ENCODE measurements around the gene ADAM23. TPM values are rescaled to one million over a fixed set of nuclear protein-coding genes. Genes with fewer than 3 reads are reported as not detected.

Gene ADAM23
- polyA plus RNA-seq, 1 donor (not counting 4 experiments of a cell fraction or from before 2014, with no cell fraction given), result 1.3 TPM

GRCh38 chr2:206631340-206631739, 188.0 kb downstream of the ADAM23 start:
- Histone ChIP-seq H3K4me1 (ENCODE audit: control insufficient read depth, extremely low read depth, insufficient read depth, low read length) (no peaks in the 10 kb centered on the region), H3K36me3 (ENCODE audit: control insufficient read depth in 2 of 2, extremely low read depth in 1 of 2, insufficient read depth in 2 of 2, low read length in 2 of 2) (no peaks in the 10 kb centered on the region), H2AFZ (ENCODE audit: control insufficient read depth, low read length) (no peak overlapping the region), H3K4me3 (ENCODE audit: control insufficient read depth in 2 of 3, extremely low read depth in 1 of 3, insufficient read depth in 2 of 3, low read depth in 1 of 3, low read length in 3 of 3) (no peak overlapping the region), H3K27ac (ENCODE audit: control insufficient read depth, insufficient read depth, low read length) (no peak overlapping the region), H3K79me2 (ENCODE audit: control insufficient read depth, insufficient read depth, low read length) (no peaks in the 10 kb centered on the region), H3K4me2 (ENCODE audit: control insufficient read depth, extremely low read depth, insufficient read depth, low read depth, low read length) (no peak overlapping the region), H3K9ac (ENCODE audit: control insufficient read depth, extremely low read depth, insufficient read depth, low read length) (no peak overlapping the region), H3K9me3 (ENCODE audit: control insufficient read depth, low read depth, low read length) (no peaks in the 10 kb centered on the region), H3K9me1 (ENCODE audit: control insufficient read depth, extremely low read depth, insufficient read depth, low read length) (no peaks in the 10 kb centered on the region), H3K27me3 (ENCODE audit: control insufficient read depth, extremely low read depth, insufficient read depth, low read length) (peaks cover 4% of the 10 kb centered on the region), H4K20me1 (ENCODE audit: control insufficient read depth, extremely low read depth, insufficient read depth, low read length) (no peaks in the 10 kb centered on the region)
- dilution Hi-C loops (cut with MboI; ENCODE audit: extremely low pct_ligation_motif_present, low sequenced_read_pairs), result no loop called here
- TF ChIP-seq EZH2 (IDR thresholded peaks at IDR 0.05; ENCODE audit: low read length) (no peak), CTCF (optimal IDR thresholded peaks at IDR 0.05 in 1 of 3, IDR thresholded peaks at IDR 0.05 in 1 of 3, conservative IDR thresholded peaks at IDR 0.05 in 1 of 3; ENCODE audit: extremely low read depth in 1 of 3, insufficient read depth in 2 of 3, low read length in 3 of 3) (no peak)
- DNase-seq (ENCODE audit: low read depth, low spot score) (no peak), FAIRE-seq (no peak)

- no peaks in the 10 kb centered on the region for H3K9me1 ChIP-seq (ENCODE audit: control insufficient read depth, extremely low read depth, insufficient read depth, low read length)
- no peak for DNase-seq (ENCODE audit: low read depth, low spot score)
- no peaks in the 10 kb centered on the region for H4K20me1 ChIP-seq (ENCODE audit: control insufficient read depth, extremely low read depth, insufficient read depth, low read length)
- no peak overlapping the region for H3K27ac ChIP-seq (ENCODE audit: control insufficient read depth, insufficient read depth, low read length)
- dilution Hi-C loops (cut with MboI; ENCODE audit: extremely low pct_ligation_motif_present, low sequenced_read_pairs), result no loop called here
- no peak overlapping the region for H3K9ac ChIP-seq (ENCODE audit: control insufficient read depth, extremely low read depth, insufficient read depth, low read length)
- no peaks in the 10 kb centered on the region for H3K36me3 ChIP-seq (ENCODE audit: control insufficient read depth in 2 of 2, extremely low read depth in 1 of 2, insufficient read depth in 2 of 2, low read length in 2 of 2)
- no peak for FAIRE-seq
- H2AFZ ChIP-seq (ENCODE audit: control insufficient read depth, low read length), result no peak overlapping the region
- no peak overlapping the region for H3K4me2 ChIP-seq (ENCODE audit: control insufficient read depth, extremely low read depth, insufficient read depth, low read depth, low read length)
- TF ChIP-seq EZH2 (IDR thresholded peaks at IDR 0.05; ENCODE audit: low read length) (no peak), CTCF (optimal IDR thresholded peaks at IDR 0.05 in 1 of 3, IDR thresholded peaks at IDR 0.05 in 1 of 3, conservative IDR thresholded peaks at IDR 0.05 in 1 of 3; ENCODE audit: extremely low read depth in 1 of 3, insufficient read depth in 2 of 3, low read length in 3 of 3) (no peak)
- H3K4me3 ChIP-seq (ENCODE audit: control insufficient read depth in 2 of 3, extremely low read depth in 1 of 3, insufficient read depth in 2 of 3, low read depth in 1 of 3, low read length in 3 of 3), result no peak overlapping the region
- no peaks in the 10 kb centered on the region for H3K79me2 ChIP-seq (ENCODE audit: control insufficient read depth, insufficient read depth, low read length)
- no peaks in the 10 kb centered on the region for H3K9me3 ChIP-seq (ENCODE audit: control insufficient read depth, low read depth, low read length)
- no peaks in the 10 kb centered on the region for H3K4me1 ChIP-seq (ENCODE audit: control insufficient read depth, extremely low read depth, insufficient read depth, low read length)
- H3K27me3 ChIP-seq (ENCODE audit: control insufficient read depth, extremely low read depth, insufficient read depth, low read length), result no peaks in the 10 kb centered on the region
These were observed 191.7 kb downstream of the ADAM23 start for GRCh38 chr2:206635015-206635414.

Measured in keratinocyte (primary cell).